ENCODE results near the gene SIAE. TPM values are rescaled to one million over a fixed set of nuclear protein-coding genes. Genes with fewer than 3 reads are reported as not detected.

Gene SIAE
- polyA plus RNA-seq, 1 experiment: 42.1 TPM

DNA sequence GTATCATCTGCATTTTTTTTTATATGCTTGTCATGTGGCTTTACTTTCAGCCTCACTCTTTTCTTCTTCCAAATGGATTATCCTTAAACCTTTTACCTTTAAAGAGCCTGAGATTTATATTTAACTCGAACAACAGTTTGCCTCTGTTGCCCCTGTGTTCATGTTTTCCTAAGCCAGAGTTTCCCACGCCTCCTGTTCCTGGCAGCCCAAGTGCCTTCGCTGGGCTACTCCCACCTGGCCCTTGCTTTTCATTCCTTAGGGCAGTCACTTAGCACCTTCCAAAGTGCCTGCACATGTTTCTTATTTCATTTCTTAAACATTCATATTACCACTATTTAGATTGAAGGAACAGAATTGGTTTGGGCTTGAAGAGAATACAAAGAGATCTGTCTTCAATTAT is 37.6 kb downstream of the SIAE start:
- Histone ChIP-seq H3K36me3 (ENCODE audit: control insufficient read depth, insufficient read depth, low read length) (peaks cover 13% of the 10 kb centered on the region), H3K27me3 (ENCODE audit: control insufficient read depth, insufficient read depth, low read length) (no peaks in the 10 kb centered on the region), H3K4me3 (ENCODE audit: low read depth, low read length) (no peak overlapping the region)
- TF ChIP-seq, protein P1, sequence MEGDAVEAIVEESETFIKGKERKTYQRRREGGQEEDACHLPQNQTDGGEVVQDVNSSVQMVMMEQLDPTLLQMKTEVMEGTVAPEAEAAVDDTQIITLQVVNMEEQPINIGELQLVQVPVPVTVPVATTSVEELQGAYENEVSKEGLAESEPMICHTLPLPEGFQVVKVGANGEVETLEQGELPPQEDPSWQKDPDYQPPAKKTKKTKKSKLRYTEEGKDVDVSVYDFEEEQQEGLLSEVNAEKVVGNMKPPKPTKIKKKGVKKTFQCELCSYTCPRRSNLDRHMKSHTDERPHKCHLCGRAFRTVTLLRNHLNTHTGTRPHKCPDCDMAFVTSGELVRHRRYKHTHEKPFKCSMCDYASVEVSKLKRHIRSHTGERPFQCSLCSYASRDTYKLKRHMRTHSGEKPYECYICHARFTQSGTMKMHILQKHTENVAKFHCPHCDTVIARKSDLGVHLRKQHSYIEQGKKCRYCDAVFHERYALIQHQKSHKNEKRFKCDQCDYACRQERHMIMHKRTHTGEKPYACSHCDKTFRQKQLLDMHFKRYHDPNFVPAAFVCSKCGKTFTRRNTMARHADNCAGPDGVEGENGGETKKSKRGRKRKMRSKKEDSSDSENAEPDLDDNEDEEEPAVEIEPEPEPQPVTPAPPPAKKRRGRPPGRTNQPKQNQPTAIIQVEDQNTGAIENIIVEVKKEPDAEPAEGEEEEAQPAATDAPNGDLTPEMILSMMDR (IDR thresholded peaks at IDR 0.05; ENCODE audit: insufficient read depth, low read depth, low read length): no peak
- POLR2A ChIA-PET: no interaction called here
- DNase-seq (ENCODE audit: low read depth): no peak
- CTCF ChIA-PET: interaction anchor here (1.0 kb wide), 1 partner anchor 8 kb away, joined by 3 read pairs; no protein-coding TSS in a partner anchor

DNA sequence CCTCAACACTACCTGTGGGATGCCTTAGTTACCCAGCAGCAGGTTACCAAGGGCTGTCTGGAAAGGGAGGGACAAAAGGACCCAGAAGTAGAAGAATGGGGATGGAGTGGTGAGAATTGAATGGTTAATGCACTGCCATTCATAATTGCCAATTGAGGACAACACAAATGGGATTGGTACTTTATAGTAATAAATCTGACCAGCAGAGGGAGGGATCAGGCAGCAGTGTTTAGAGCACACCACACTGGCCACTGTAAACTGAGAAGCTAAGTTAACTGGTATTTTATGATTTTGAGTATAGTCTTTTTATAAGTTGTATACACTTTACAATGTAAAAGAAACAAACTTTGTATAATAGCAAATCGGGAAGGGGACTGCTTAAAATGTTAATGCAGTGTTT is 40.2 kb downstream of the SIAE start:
- TF ChIP-seq, protein P1 (IDR thresholded peaks at IDR 0.05; ENCODE audit: insufficient read depth, low read depth, low read length): peak; percentile 43
- no peaks in the 10 kb centered on the region for H3K27me3 ChIP-seq (ENCODE audit: control insufficient read depth, insufficient read depth, low read length)
- POLR2A ChIA-PET: no interaction called here
- DNase-seq (ENCODE audit: low read depth): no peak
- no peak overlapping the region for H3K4me3 ChIP-seq (ENCODE audit: low read depth, low read length)
- H3K36me3 ChIP-seq (ENCODE audit: control insufficient read depth, insufficient read depth, low read length): peaks cover 16% of the 10 kb centered on the region
- CTCF ChIA-PET: interaction anchor here (1.9 to 3.2 kb wide), 3 partner anchors 10 to 203 kb away, joined by 4 to 18 read pairs (median 10); partner anchors contain the start of gene TBRG1

DNA sequence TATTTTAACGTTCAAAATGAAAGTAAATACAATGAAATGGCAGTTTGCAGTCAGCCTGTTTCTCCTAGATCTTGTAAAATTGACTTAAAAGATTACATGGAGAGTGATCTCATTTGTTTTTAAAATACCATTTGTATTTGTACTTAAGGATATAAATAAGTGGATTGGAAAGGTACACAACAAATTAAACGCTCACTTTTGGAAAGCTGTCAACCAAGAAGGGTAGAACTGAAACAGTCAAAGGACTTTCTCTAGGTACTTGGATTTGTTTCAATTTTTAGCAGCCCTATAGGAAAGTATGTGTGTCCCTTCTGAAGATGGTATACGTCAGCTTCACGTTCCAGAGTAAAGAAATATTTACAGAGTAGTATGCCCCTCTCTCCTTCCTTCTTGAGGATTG is 43.6 kb downstream of the SIAE start:
- POLR2A ChIA-PET: no interaction called here
- H3K36me3 ChIP-seq (ENCODE audit: control insufficient read depth, insufficient read depth, low read length): peaks cover 22% of the 10 kb centered on the region
- DNase-seq (ENCODE audit: low read depth): no peak
- CTCF ChIA-PET: interaction anchor here (1.0 kb wide), 2 partner anchors 207 to 236 kb away, joined by 3 to 5 read pairs; no protein-coding TSS in a partner anchor
- TF ChIP-seq, protein P1 (IDR thresholded peaks at IDR 0.05; ENCODE audit: insufficient read depth, low read depth, low read length): no peak
- no peak overlapping the region for H3K4me3 ChIP-seq (ENCODE audit: low read depth, low read length)
- H3K27me3 ChIP-seq (ENCODE audit: control insufficient read depth, insufficient read depth, low read length): no peaks in the 10 kb centered on the region

DNA sequence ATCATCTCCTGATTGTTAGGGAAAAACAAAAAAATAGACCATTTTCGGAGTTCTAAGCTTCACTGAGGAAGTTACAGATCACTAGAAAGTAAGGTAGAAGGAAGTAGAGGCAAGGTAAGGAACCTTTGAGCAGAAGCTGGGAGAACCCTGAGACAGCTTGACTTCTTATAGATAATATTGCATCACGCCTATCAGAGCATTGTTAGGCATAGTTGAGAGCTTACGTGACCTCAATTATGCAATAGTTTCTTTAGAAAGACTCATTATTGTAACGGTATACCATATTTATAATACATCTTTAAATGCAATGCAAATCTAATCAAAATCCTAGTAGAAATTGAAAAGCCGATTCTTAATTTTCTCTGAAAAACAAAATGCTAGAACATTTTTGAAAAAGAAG is 46.0 kb downstream of the SIAE start:
- Histone ChIP-seq H3K4me3 (ENCODE audit: low read depth, low read length) (no peak overlapping the region), H3K36me3 (ENCODE audit: control insufficient read depth, insufficient read depth, low read length) (peaks cover 19% of the 10 kb centered on the region), H3K27me3 (ENCODE audit: control insufficient read depth, insufficient read depth, low read length) (no peaks in the 10 kb centered on the region)
- TF ChIP-seq, protein P1 (IDR thresholded peaks at IDR 0.05; ENCODE audit: insufficient read depth, low read depth, low read length): no peak
- DNase-seq (ENCODE audit: low read depth): no peak
- ChIA-PET POLR2A (no interaction called here), CTCF (interaction anchor here (1.2 kb wide), 1 partner anchor 16 kb away, joined by 3 read pairs; no protein-coding TSS in a partner anchor)

DNA sequence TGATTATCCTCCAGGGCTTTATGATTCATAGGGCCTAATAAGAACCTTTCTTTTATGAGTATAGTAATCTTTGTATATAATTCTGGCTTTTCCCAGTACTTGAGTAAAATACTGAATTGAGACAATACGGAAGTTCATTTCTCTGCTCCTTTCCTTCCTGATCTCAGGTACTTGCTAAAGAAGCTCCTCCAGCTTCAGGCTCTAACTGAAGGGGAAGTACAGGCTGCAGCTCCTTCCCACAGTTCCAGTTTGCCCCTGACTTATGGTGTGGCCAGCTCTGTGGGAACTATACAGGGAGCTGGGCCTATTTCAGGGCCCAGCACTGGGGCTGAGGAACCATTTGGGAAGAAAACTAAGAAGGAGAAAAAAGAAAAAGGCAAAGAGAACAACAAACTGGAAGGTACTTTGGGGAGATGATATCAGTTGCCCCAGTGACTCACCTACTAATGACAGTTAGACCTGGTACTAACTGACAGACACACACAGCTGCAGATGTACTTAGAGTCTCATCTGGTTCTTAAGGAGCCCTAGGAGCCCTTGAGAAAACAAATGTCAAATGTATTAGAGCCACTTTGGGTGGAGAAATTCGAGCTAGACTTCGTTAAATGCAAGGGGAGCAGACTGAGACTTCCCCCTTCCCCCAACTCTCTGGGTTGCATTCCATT is 47.9 kb downstream of the SIAE start:
- POLR2A ChIA-PET: no interaction called here
- Histone ChIP-seq H3K36me3 (ENCODE audit: control insufficient read depth, insufficient read depth, low read length) (peaks cover 10% of the 10 kb centered on the region), H3K27me3 (ENCODE audit: control insufficient read depth, insufficient read depth, low read length) (no peaks in the 10 kb centered on the region), H3K4me3 (ENCODE audit: low read depth, low read length) (no peak overlapping the region)
- CTCF ChIA-PET: no interaction called here
- DNase-seq (ENCODE audit: low read depth): no peak
- TF ChIP-seq, protein P1 (IDR thresholded peaks at IDR 0.05; ENCODE audit: insufficient read depth, low read depth, low read length): no peak
